K562 (cell line): Measurements from ENCODE around the gene CTBP2. TPM values are rescaled to one million over a fixed set of nuclear protein-coding genes. Genes with fewer than 3 reads are reported as not detected.

Experiments used
- ATAC-seq: fragments of 200-7000 bp; cut with Tn5 transposase; 3 replicates; pipeline ENCODE4 v1.9.1; 2020; ENCODE audit warnings: moderate library complexity
- BruUV-seq: library from RNA; stranded (reverse); fragments of 400-500 nt; replicated peaks from 2 replicates; lab custom pipeline; 2021; lab: Mats Ljungman, UMichigan
- CTCF ChIA-PET: fragments of 300-600 bp; formaldehyde crosslinking; extraction: SDS; loops from one replicate; lab custom pipeline; 2021; ENCODE audit warnings: low intra/inter-chr PET ratio; lab: Yijun Ruan, JAX
- POLR2A ChIA-PET: fragments of 300-600, 350-650 bp; sonication (Branson Sonifier 250); formaldehyde crosslinking; extraction: SDS; loops from one replicate; lab custom pipeline; 2021; ENCODE audit warnings: antibody characterized with exemption, inconsistent platforms; lab: Yijun Ruan, JAX
- DNase-seq, 4 experiments: peaks; one replicate each; pipeline versions ENCODE4 v3.0.0 to v3.0.0-alpha.2; 2011 to 2018; ENCODE audit warnings: low spot score in 3 of 4, mixed read lengths in 3 of 4; ENCODE audit errors: extremely low read depth in 1 of 4
- FAIRE-seq: peaks from 2 replicates; lab custom pipeline; 2011; peaks lifted over from hg19 to GRCh38; lab: Jason Lieb, UNC
- H2AFZ ChIP-seq: 2 replicates; pipeline ENCODE4 v1.6.0; 2011; ENCODE audit warnings: low read depth, low read length, control low read depth, inconsistent platforms
- H3K27ac ChIP-seq: fragments of 200-600 bp; 3 replicates; pipeline ENCODE4 v1.8.0; 2011; ENCODE audit warnings: low read depth, mild to moderate bottlenecking, control low read depth, inconsistent platforms, low read length, moderate library complexity, mixed read lengths; ENCODE audit errors: extremely low read depth
- H3K27me3 ChIP-seq, 2 experiments: fragments of 300-600 bp in 1 of 2; 2 replicates in 1 of 2; 3 replicates in 1 of 2; pipeline versions ENCODE4 v1.6.0 to v1.8.0; 2011; ENCODE audit warnings: inconsistent platforms in 2 of 2, low read length in 2 of 2, mild to moderate bottlenecking in 1 of 2, mixed read lengths in 1 of 2, moderate library complexity in 1 of 2; ENCODE audit not compliant: control insufficient read depth in 2 of 2, insufficient read depth in 2 of 2
- H3K36me3 ChIP-seq: fragments of 300-600 bp; 3 replicates; pipeline ENCODE4 v1.8.0; 2011; ENCODE audit warnings: mild to moderate bottlenecking, low read length, inconsistent platforms; ENCODE audit not compliant: control insufficient read depth, insufficient read depth
- H3K4me1 ChIP-seq, 2 experiments: fragments of 200-600 bp in 1 of 2; replicated peaks in 1 of 2; 2 replicates in 1 of 2; 3 replicates in 1 of 2; pipeline versions ENCODE4 v1.5.1 to v1.8.0; 2011; ENCODE audit warnings: inconsistent platforms in 2 of 2, low read length in 2 of 2, mild to moderate bottlenecking in 1 of 2, mixed read lengths in 1 of 2, moderate library complexity in 1 of 2; ENCODE audit not compliant: control insufficient read depth in 2 of 2, insufficient read depth in 2 of 2
- H3K4me2 ChIP-seq: 2 replicates; pipeline ENCODE4 v1.6.1; 2011; ENCODE audit warnings: low read length, control low read depth, inconsistent platforms, mixed read lengths; ENCODE audit not compliant: insufficient read depth
- H3K4me3 ChIP-seq: fragments of 200-600 bp; sonication (generic), shearing (Covaris generic); 2 replicates; pipeline ENCODE4 v1.5.1; 2016; ENCODE audit warnings: control low read depth, inconsistent platforms
- H3K79me2 ChIP-seq: fragments of 200-600 bp; 3 replicates; pipeline ENCODE4 v1.8.0; 2011; ENCODE audit warnings: low read length, inconsistent platforms; ENCODE audit not compliant: control insufficient read depth, insufficient read depth
- H3K9ac ChIP-seq, 2 experiments: 2 replicates each; pipeline versions ENCODE4 v1.6.0 to v1.6.1; 2011; ENCODE audit warnings: low read depth in 2 of 2, low read length in 2 of 2, control low read depth in 1 of 2, inconsistent platforms in 1 of 2, mild to moderate bottlenecking in 1 of 2, mixed read lengths in 1 of 2; ENCODE audit not compliant: insufficient read depth in 1 of 2
- H3K9me1 ChIP-seq: one replicate; pipeline ENCODE4 v1.6.0; 2011; ENCODE audit warnings: inconsistent platforms, mild to moderate bottlenecking, low read length, moderate library complexity; ENCODE audit not compliant: control insufficient read depth, insufficient read depth
- H3K9me3 ChIP-seq: replicated peaks from 2 replicates; pipeline ENCODE4 v1.5.1; 2011; ENCODE audit warnings: low read depth, low read length, inconsistent platforms; ENCODE audit not compliant: control insufficient read depth, insufficient read depth
- H4K20me1 ChIP-seq: replicated peaks from 2 replicates; pipeline ENCODE4 v1.6.1; 2011; ENCODE audit warnings: low read length, inconsistent platforms, mixed read lengths; ENCODE audit not compliant: control insufficient read depth, insufficient read depth
- EWSR1 ChIP-seq: fragments of 450-650 bp; IDR thresholded peaks from 2 replicates; pipeline ENCODE4 v1.6.1; 2018; ENCODE audit warnings: borderline replicate concordance, mild to moderate bottlenecking, low read depth, moderate library complexity; ENCODE audit not compliant: partially characterized antibody
- MAZ ChIP-seq, 2 experiments: fragments of 450-650 bp in 1 of 2; sonication (generic) in 1 of 2; formaldehyde crosslinking; IDR thresholded peaks in 1 of 2; conservative IDR thresholded peaks in 1 of 2; 2 replicates each; pipeline versions ENCODE4 v1.4.0 to v1.5.0; 2020; ENCODE audit warnings: mild to moderate bottlenecking in 1 of 2, missing genetic modification reagents in 1 of 2
- MECOM ChIP-seq: fragments of 250-450 bp; sonication (Bioruptor Pico); IDR thresholded peaks from 2 replicates; pipeline ENCODE4 v1.8.0; 2022; ENCODE audit warnings: inconsistent platforms
- NFE2 ChIP-seq: IDR thresholded peaks from 2 replicates; pipeline ENCODE4 v1.6.1; 2014; ENCODE audit warnings: antibody characterized with exemption, low read depth
- WGBS: fragments of 100-300 bp; shearing (Covaris generic); methylation state at CpG from one replicate; pipeline ENCODE4 v1.1.6; 2016; ENCODE audit warnings: low coverage, mixed read lengths; ENCODE audit not compliant: insufficient coverage; ENCODE audit errors: missing lambda C conversion rate; 5-methylcytosine and 5-hydroxymethylcytosine counted together
- in situ Hi-C: fragments of 300-500 bp; cut with MboI; formaldehyde crosslinking; loops from 4 replicates; pipeline ENCODE4 v1.15.0; 2018; ENCODE audit warnings: inconsistent platforms, mixed read lengths
- intact Hi-C: fragments of 100-400 bp; cut with micrococcal nuclease; formaldehyde crosslinking; loops from 2 replicates; pipeline ENCODE4 v1.14.2; 2022
- polyA plus RNA-seq, 8 experiments: library from polyadenylated mRNA; depleted of rRNA in 4 of 8; stranded (reverse) in 5 of 8; unstranded in 3 of 8; fragments of >200 nt; fragmentation: Nextera tagmentation in 2 of 8; fragmentation: Illumina TruSeq in 1 of 8; extraction: Ambion mirVana in 2 of 8; extraction: Trizol in 1 of 8; gene quantifications; 2 replicates each; pipeline versions ENCODE4 v1.2.1 to v1.2.3, GENCODE V29; 2011 to 2014; ENCODE audit warnings: inconsistent platforms in 1 of 8, missing spikeins in 1 of 8
- total RNA-seq, 7 experiments: library from RNA; depleted of rRNA in 6 of 7; stranded (reverse); fragments of >200 nt in 6 of 7; fragmentation: Illumina TruSeq in 2 of 7; extraction: Trizol in 2 of 7; gene quantifications; 2 replicates each; pipeline versions ENCODE4 v1.2.1 to v1.2.3, GENCODE V29; 2011 to 2021; ENCODE audit warnings: low replicate concordance in 1 of 7
- TF ChIP-seq, protein P1 (sequence below): sonication (generic); formaldehyde crosslinking; IDR thresholded peaks from 2 replicates; pipeline ENCODE4 v1.8.1; 2023; ENCODE audit warnings: mild to moderate bottlenecking, missing genetic modification reagents, moderate library complexity
- TF ChIP-seq, protein P2 (sequence below): fragments of 450-650 bp; IDR thresholded peaks from 2 replicates; pipeline ENCODE4 v1.6.1; 2016; ENCODE audit warnings: borderline replicate concordance
- TF ChIP-seq, protein P3 (sequence below): fragments of 250-450 bp; sonication (Bioruptor Pico); IDR thresholded peaks from 2 replicates; pipeline ENCODE4 v1.8.0; 2022; ENCODE audit warnings: inconsistent platforms

CTBP2 gene
- total and polyA plus RNA-seq, 9 of the 15 experiments (the other 6 are each of a cell fraction or from before 2014, with no cell fraction given), result 1.3 to 8.8 (median 5.1) TPM

DNA sequence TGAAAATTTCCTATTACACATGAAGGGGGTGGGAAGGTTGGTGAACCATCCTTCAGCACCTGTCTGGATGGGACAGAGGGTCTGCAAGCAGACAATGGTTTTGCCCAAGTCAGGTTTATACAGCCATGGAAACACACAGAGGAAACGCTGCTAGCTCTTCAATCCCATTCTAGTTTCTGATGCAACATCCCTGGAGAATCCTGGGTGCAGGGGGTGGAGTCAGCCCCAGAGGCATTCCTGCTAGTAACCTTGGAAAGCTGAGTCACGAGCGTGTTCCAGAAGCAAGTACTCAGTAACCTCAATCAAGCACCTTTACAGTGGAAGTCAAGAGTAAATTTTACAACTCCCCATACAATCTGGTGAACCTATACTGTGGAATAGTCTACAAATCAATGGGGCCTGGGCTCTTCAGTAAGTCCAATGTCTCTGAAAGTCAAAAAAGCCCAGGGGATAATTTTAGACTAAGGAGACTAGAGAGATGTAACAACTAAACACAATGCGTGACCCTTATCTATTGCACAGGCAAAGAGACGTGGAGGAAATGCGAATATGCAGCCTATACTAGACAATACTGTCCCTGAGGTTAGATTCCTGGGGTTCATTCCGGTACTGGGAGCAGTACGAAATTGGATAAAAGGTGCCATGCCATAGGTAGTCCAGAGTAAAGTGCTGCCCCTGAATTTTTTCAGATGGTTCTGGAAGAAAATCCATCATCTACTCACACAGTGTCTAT, 123.1 kb downstream of the CTBP2 start:
- ATAC-seq (no peak), DNase-seq (no peak), FAIRE-seq (no peak)
- H3K27ac ChIP-seq, result no peak overlapping the region
- H2AFZ ChIP-seq, result no peak overlapping the region
- no CpG with 5 or more reads among the region's 8 CpGs for WGBS
- intact Hi-C loops (no loop called here), in situ Hi-C loops (loop anchor here (25.0 kb wide), 1 partner anchor 775 kb away; no protein-coding TSS in a partner anchor)
- H3K9me3 ChIP-seq, result no peaks in the 10 kb centered on the region
- H3K36me3 ChIP-seq, result peaks cover 3% of the 10 kb centered on the region; the same call in 2 of the 3 replicates
- no TSS peak for BruUV-seq
- no peak overlapping the region for H3K4me2 ChIP-seq
- no peaks in the 10 kb centered on the region; a peak in 1 of 5 replicates for H3K4me1 ChIP-seq
- H3K79me2 ChIP-seq, result peaks cover 4% of the 10 kb centered on the region; the same call in 2 of the 3 replicates
- CTCF ChIA-PET, result no interaction called here
- POLR2A ChIA-PET, result no interaction called here
- no peak overlapping the region for H3K4me3 ChIP-seq
- no peaks in the 10 kb centered on the region for H3K9me1 ChIP-seq
- 0 out of 2 replicates have a peak, but pooled peaks cover 1% of the 10 kb centered on the region for H4K20me1 ChIP-seq
- no peak overlapping the region for H3K9ac ChIP-seq
- H3K27me3 ChIP-seq, result no peaks in the 10 kb centered on the region
- TF ChIP-seq EWSR1, result no peak
- TF ChIP-seq, all 486 proteins: peak for 0

DNA sequence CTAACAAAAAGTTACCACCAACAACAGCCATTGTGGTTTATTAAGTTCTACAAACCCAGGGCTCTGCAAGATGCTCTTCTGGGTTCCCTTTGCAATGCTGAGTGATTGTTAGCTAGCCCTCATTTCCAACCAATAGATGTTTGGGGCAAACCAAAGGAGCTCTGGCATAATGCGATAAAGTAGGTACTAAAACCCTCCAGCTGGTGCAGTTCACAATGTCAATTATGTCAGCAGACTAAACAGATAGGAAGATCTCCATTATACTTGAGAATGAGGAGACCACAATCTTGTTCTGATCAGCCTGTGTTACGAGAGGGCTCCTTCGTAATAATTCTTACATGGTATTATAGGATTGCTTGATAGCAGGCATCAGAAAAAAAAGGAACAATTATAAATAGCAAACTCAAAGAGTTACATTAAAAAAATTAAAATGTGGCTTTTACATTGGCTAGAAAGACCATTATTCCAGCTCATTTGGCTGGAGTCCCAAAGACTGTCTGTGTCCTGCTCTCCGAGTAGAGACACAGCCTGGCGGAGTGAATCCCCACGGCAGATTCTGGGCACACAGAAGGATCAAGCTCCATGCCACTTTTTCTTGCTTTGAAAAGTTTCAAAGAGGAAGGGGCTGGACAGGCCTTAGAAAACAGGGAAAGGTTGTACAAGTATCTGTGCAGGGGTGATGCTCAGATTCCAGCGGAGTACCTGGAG, 124.6 kb downstream of the CTBP2 start:
- Histone ChIP-seq H3K9me1 (no peaks in the 10 kb centered on the region), H3K27me3 (no peaks in the 10 kb centered on the region), H3K4me2 (no peak overlapping the region), H3K27ac (no peak overlapping the region), H4K20me1 (no peaks in the 10 kb centered on the region), H2AFZ (no peak overlapping the region), H3K9me3 (no peaks in the 10 kb centered on the region), H3K36me3 (no peaks in the 10 kb centered on the region), H3K9ac (no peak overlapping the region), H3K4me3 (no peak overlapping the region), H3K4me1 (no peaks in the 10 kb centered on the region), H3K79me2 (no peaks in the 10 kb centered on the region)
- intact Hi-C loops, result no loop called here
- in situ Hi-C loops, result loop anchor here (25.0 kb wide), 1 partner anchor 773 kb away; no protein-coding TSS in a partner anchor
- no CpG with 5 or more reads among the region's 7 CpGs for WGBS
- CTCF ChIA-PET, result no interaction called here
- no peak for ATAC-seq
- BruUV-seq, result no TSS peak
- POLR2A ChIA-PET, result no interaction called here
- FAIRE-seq, result no peak
- no peak for DNase-seq
- TF ChIP-seq MECOM (CRISPR knock-in tag) (no peak), NFE2 (no peak), MAZ (CRISPR knock-in tag; conservative IDR thresholded peaks at IDR 0.05 in 1 of 2, IDR thresholded peaks at IDR 0.05 in 1 of 2) (no peak)
- TF ChIP-seq, protein P1, sequence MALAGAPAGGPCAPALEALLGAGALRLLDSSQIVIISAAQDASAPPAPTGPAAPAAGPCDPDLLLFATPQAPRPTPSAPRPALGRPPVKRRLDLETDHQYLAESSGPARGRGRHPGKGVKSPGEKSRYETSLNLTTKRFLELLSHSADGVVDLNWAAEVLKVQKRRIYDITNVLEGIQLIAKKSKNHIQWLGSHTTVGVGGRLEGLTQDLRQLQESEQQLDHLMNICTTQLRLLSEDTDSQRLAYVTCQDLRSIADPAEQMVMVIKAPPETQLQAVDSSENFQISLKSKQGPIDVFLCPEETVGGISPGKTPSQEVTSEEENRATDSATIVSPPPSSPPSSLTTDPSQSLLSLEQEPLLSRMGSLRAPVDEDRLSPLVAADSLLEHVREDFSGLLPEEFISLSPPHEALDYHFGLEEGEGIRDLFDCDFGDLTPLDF, result no peak
- TF ChIP-seq, protein P2, sequence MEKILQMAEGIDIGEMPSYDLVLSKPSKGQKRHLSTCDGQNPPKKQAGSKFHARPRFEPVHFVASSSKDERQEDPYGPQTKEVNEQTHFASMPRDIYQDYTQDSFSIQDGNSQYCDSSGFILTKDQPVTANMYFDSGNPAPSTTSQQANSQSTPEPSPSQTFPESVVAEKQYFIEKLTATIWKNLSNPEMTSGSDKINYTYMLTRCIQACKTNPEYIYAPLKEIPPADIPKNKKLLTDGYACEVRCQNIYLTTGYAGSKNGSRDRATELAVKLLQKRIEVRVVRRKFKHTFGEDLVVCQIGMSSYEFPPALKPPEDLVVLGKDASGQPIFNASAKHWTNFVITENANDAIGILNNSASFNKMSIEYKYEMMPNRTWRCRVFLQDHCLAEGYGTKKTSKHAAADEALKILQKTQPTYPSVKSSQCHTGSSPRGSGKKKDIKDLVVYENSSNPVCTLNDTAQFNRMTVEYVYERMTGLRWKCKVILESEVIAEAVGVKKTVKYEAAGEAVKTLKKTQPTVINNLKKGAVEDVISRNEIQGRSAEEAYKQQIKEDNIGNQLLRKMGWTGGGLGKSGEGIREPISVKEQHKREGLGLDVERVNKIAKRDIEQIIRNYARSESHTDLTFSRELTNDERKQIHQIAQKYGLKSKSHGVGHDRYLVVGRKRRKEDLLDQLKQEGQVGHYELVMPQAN, result no peak
- TF ChIP-seq, protein P3, sequence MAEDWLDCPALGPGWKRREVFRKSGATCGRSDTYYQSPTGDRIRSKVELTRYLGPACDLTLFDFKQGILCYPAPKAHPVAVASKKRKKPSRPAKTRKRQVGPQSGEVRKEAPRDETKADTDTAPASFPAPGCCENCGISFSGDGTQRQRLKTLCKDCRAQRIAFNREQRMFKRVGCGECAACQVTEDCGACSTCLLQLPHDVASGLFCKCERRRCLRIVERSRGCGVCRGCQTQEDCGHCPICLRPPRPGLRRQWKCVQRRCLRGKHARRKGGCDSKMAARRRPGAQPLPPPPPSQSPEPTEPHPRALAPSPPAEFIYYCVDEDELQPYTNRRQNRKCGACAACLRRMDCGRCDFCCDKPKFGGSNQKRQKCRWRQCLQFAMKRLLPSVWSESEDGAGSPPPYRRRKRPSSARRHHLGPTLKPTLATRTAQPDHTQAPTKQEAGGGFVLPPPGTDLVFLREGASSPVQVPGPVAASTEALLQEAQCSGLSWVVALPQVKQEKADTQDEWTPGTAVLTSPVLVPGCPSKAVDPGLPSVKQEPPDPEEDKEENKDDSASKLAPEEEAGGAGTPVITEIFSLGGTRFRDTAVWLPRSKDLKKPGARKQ (CRISPR knock-in tag), result no peak
